CD4-positive, alpha-beta memory T cell (primary cell): ENCODE results near the gene CPNE8. TPM values are rescaled to one million over a fixed set of nuclear protein-coding genes. Genes with fewer than 3 reads are reported as not detected.

Experiments
- CTCF ChIA-PET: fragments of 350-600 bp; sonication (Branson Sonifier 250); formaldehyde crosslinking; loops from one replicate; lab custom pipeline; 2021; ENCODE audit warnings: inconsistent platforms; ENCODE audit not compliant: partially characterized antibody; lab: Charles Lee
- POLR2A ChIA-PET: fragments of 350-600 bp; sonication (Branson Sonifier 250); formaldehyde crosslinking; loops from one replicate; lab custom pipeline; 2021; ENCODE audit not compliant: partially characterized antibody; lab: Charles Lee
- DNase-seq, 5 donors: peaks; one replicate each; pipeline versions ENCODE4 v3.0.0 to v3.0.0-alpha.2; 2020 to 2022; ENCODE audit warnings: mixed read lengths in 1 of 5
- H3K27ac ChIP-seq: one replicate; pipeline ENCODE4 v1.7.0; 2013; ENCODE audit warnings: low read depth, low read length
- H3K27me3 ChIP-seq: 2 replicates; pipeline ENCODE4 v1.7.0; 2013; ENCODE audit warnings: mild to moderate bottlenecking, low read length, moderate library complexity; ENCODE audit not compliant: insufficient read depth
- H3K36me3 ChIP-seq: 2 replicates; pipeline ENCODE4 v1.7.0; 2013; ENCODE audit warnings: mild to moderate bottlenecking, low read length, moderate library complexity; ENCODE audit not compliant: insufficient read depth
- H3K4me1 ChIP-seq: 2 replicates; pipeline ENCODE4 v1.7.0; 2013; ENCODE audit warnings: mild to moderate bottlenecking, low read length, moderate library complexity; ENCODE audit not compliant: insufficient read depth
- H3K4me3 ChIP-seq, 2 donors: one replicate each; pipeline ENCODE4 v1.7.0; 2013; ENCODE audit warnings: low read length in 2 of 2, mild to moderate bottlenecking in 1 of 2
- H3K9me3 ChIP-seq, 2 donors: one replicate each; pipeline ENCODE4 v1.7.0; 2013; ENCODE audit warnings: low read length in 2 of 2, control low read depth in 1 of 2; ENCODE audit not compliant: control insufficient read depth in 1 of 2
- H3K27ac Mint-ChIP-seq, 7 donors: one replicate each; pipeline ENCODE4 v1.8.0; 2020 to 2021; ENCODE audit warnings: mixed read lengths in 7 of 7, mild to moderate bottlenecking in 6 of 7, inconsistent platforms in 3 of 7, moderate library complexity in 3 of 7
- H3K27me3 Mint-ChIP-seq, 2 donors: one replicate each; pipeline ENCODE4 v1.8.0; 2020 to 2021; ENCODE audit warnings: mixed read lengths in 2 of 2
- H3K36me3 Mint-ChIP-seq, 2 donors: one replicate each; pipeline ENCODE4 v1.8.0; 2020 to 2021; ENCODE audit warnings: mixed read lengths in 2 of 2, inconsistent platforms in 1 of 2, mild to moderate bottlenecking in 1 of 2
- H3K4me1 Mint-ChIP-seq, 4 donors: one replicate each; pipeline ENCODE4 v1.8.0; 2020 to 2021; ENCODE audit warnings: mixed read lengths in 4 of 4, mild to moderate bottlenecking in 1 of 4
- H3K4me3 Mint-ChIP-seq, 8 donors: one replicate each; pipeline ENCODE4 v1.8.0; 2020 to 2021; ENCODE audit warnings: mixed read lengths in 8 of 8, mild to moderate bottlenecking in 7 of 8, moderate library complexity in 6 of 8, inconsistent platforms in 3 of 8
- H3K9me3 Mint-ChIP-seq, 8 donors: one replicate each; pipeline ENCODE4 v1.8.0; 2020 to 2021; ENCODE audit warnings: mixed read lengths in 8 of 8, mild to moderate bottlenecking in 5 of 8, inconsistent platforms in 3 of 8, moderate library complexity in 1 of 8
- intact Hi-C: fragments of 100-400 bp; cut with micrococcal nuclease; formaldehyde crosslinking; loops from one replicate; pipeline ENCODE4 v1.15.1; 2023
- polyA plus RNA-seq, 2 donors: library from polyadenylated mRNA; unstranded; fragments of 300-500 nt; fragmentation: Illumina TruSeq; gene quantifications; one replicate each; pipeline ENCODE4 v1.2.3, GENCODE V29; 2021
- total RNA-seq, 2 experiments: library from RNA; stranded (reverse); gene quantifications; one replicate each; pipeline ENCODE4 v1.2.3, GENCODE V29; 2021

Gene CPNE8
- total RNA-seq (1 to 10 TPM; 3.4 to 5.1 TPM), polyA plus RNA-seq (1 to 10 TPM; 1.2 to 2.3 TPM)

DNA sequence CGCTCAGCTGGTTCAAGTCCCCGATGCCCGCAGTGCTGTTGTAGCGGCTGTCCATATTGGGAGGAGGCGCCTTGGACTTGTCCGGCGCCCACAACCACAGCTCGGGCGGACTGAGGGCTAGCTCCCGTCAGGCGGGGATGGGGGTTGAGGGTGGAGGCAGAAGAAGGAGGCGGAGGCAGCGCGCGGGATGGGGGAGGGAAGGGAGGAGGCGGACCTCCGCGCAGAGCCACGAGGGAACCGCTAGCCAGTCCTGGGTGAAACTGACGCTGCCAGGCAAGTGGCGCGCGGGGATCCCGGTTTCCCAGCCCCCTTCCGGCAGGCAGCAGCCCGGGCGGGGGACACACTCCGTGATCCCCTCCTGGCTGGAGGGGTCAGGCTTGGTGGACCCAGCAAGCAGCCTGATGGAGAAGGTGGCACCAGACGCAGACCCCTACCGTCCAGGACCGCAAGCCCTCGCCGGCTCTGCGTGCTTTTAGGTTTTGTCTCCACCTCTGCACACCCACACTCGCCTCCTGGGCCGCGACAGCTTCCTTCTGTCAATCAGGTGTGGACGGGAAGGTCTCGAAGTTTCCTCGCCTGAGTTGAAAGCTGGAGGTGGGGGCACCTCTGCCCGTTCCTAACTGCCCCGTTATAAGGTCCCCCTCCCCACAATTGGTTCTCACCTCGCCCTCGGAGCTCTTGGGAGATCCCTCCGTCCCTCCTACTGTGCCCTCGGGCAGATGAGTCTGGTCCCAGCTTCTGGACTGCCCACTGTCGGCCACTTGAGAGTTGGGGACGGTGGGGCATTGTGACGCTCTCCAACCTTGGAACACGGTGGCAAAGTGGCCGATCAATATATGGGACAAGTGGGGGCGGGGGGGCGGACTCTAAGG lies at the start of gene CPNE8:
Gene CPNE8 (minus strand): TSS at position 112 of the 872 bp plus-strand sequence. CDS start 57 bp downstream, at position 55.
- Histone ChIP-seq H3K4me3 (peak within 1 kb of the TSS; percentile 61 to 86), H3K27ac (peak within 1 kb of the TSS; percentile 48), H3K9me3 (no peaks in the 10 kb centered on the region), H3K36me3 (no peaks in the 10 kb centered on the region), H3K4me1 (peaks cover 21% of the 10 kb centered on the region), H3K27me3 (no peaks in the 10 kb centered on the region)
- Mint-ChIP-seq H3K9me3 (peaks cover 0 to 7% (median 0%) of the 10 kb centered on the region in 8 donors), H3K4me1 (peaks cover 13 to 35% (median 24%) of the 10 kb centered on the region in 4 donors), H3K36me3 (peaks cover 0 to 7% of the 10 kb centered on the region in 2 donors), H3K27me3 (peaks cover 2 to 11% of the 10 kb centered on the region in 2 donors), H3K27ac (peak within 1 kb of the TSS; percentile 82 to 96 (median 91)), H3K4me3 (peak within 1 kb of the TSS; percentile 91 to 97 (median 96))
- ChIA-PET POLR2A (interaction anchor here (1.9 to 2.2 kb wide), 2 partner anchors 134 to 589 kb away, joined by 6 to 7 read pairs; partner anchors contain the start of gene ALG10B), CTCF (interaction anchor here (0.9 to 3.0 kb wide), 19 partner anchors 9 to 768 kb away, joined by 3 to 29 read pairs (median 3); partner anchors contain the start of gene ALG10B)
- peak; percentile 33 to 48 (median 37) for DNase-seq
- intact Hi-C loops = loop anchor here (2.0 to 5.0 kb wide), 2 partner anchors 197 to 589 kb away; partner anchors contain the start of gene ALG10B

DNA sequence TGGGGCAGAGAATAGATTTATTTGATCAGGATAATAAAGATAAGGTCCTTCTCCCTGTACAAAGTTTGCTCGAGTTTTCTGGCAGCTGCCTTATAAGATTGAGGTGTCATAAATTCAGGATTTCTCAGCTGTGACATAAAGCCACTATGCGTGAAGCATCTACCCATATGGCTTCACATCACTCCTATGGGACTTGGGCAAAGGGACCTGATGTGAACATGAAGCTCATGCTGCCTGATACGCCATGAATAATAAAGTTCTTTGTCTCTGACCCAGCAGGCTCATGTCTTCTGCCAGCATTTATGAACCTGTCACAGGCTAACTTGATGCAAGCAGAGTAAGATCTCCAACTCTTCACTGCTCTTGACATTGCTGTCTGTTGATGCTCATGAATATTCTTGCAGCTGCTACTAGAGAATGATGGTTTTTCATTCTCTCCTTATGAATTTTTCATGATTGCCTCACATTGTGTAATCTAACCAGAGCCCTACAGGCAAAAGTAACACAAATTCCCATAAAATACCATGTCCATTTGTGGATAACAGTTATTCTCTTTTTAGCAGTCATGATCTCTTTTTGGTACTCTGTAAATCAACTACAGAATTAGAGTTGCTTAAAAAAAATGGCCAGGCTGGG lies 49.0 kb upstream of the CPNE8 start:
- no peaks in the 10 kb centered on the region for H3K27me3 ChIP-seq
- Mint-ChIP-seq H3K36me3 (no peaks in the 10 kb centered on the region), H3K27me3 (peaks cover 0 to 1% of the 10 kb centered on the region in 2 donors), H3K27ac (no peak overlapping the region), H3K4me1 (no peaks in the 10 kb centered on the region), H3K9me3 (peaks cover 0 to 5% (median 0%) of the 10 kb centered on the region in 8 donors), H3K4me3 (no peak overlapping the region)
- intact Hi-C loops = no loop called here
- DNase-seq = no peak
- POLR2A ChIA-PET = no interaction called here
- H3K4me1 ChIP-seq = no peaks in the 10 kb centered on the region
- H3K36me3 ChIP-seq = no peaks in the 10 kb centered on the region
- CTCF ChIA-PET = no interaction called here
- no peaks in the 10 kb centered on the region for H3K9me3 ChIP-seq
- no peak overlapping the region for H3K27ac ChIP-seq
- H3K4me3 ChIP-seq = no peak overlapping the region

DNA sequence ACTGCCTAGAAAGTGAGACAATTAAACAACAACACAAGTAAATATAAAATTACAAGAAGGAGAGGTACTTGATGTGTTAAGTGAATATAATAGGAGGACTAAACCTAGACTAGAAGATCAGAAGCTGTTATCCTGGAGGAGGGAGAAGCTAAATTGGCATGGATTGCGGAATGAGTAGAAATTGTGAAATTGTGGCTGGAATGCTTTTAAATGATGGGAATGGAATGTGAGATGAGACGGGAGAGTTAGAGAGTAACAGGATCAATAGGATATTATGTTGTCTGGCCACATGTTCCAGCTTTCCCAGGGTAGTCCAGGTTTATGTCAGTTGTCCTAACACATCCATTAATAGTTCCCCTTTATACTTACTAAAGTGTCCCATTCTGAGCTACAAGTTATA lies 44.0 kb upstream of the CPNE8 start:
- Histone ChIP-seq H3K27me3 (no peaks in the 10 kb centered on the region), H3K4me1 (no peaks in the 10 kb centered on the region), H3K4me3 (no peak overlapping the region), H3K36me3 (no peaks in the 10 kb centered on the region), H3K27ac (no peak overlapping the region), H3K9me3 (no peaks in the 10 kb centered on the region)
- H3K9me3 Mint-ChIP-seq = peaks cover 0 to 4% (median 1%) of the 10 kb centered on the region in 8 donors
- H3K4me3 Mint-ChIP-seq = no peak overlapping the region
- ChIA-PET POLR2A (no interaction called here), CTCF (no interaction called here)
- H3K27ac Mint-ChIP-seq = no peak overlapping the region
- no peaks in the 10 kb centered on the region for H3K36me3 Mint-ChIP-seq
- no peaks in the 10 kb centered on the region for H3K27me3 Mint-ChIP-seq
- no peaks in the 10 kb centered on the region for H3K4me1 Mint-ChIP-seq
- no peak for DNase-seq
- intact Hi-C loops = no loop called here

DNA sequence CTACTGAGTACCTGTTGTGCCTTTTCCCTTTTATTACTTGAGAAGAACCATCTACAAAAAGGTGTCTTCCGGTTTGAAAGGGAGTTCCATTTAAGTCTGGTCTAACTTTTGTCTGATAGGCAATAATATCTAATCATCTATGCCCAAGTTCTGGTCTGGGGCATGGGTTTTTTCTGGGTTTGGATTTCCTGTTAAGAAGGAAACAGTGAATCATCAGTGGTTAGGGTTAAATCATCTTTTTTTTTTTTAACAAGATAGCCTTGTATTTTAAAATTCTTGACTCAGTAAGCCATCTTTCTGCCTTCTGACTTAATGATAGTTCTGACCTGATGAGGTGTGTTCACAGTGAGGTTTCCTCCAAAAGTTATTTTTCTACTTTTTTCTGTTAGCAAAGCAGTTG lies 29.3 kb upstream of the CPNE8 start:
- Histone ChIP-seq H3K9me3 (no peaks in the 10 kb centered on the region), H3K4me3 (no peak overlapping the region), H3K36me3 (no peaks in the 10 kb centered on the region), H3K27me3 (peaks cover 3% of the 10 kb centered on the region), H3K27ac (no peak overlapping the region), H3K4me1 (no peaks in the 10 kb centered on the region)
- H3K27ac Mint-ChIP-seq = no peak overlapping the region
- ChIA-PET CTCF (interaction anchor here (0.7 kb wide), 1 partner anchor 14 kb away, joined by 3 read pairs; no protein-coding TSS in a partner anchor), POLR2A (no interaction called here)
- H3K36me3 Mint-ChIP-seq = no peaks in the 10 kb centered on the region
- peaks cover 0 to 11% (median 2%) of the 10 kb centered on the region in 4 donors for H3K4me1 Mint-ChIP-seq
- peaks cover 0 to 3% of the 10 kb centered on the region in 2 donors for H3K27me3 Mint-ChIP-seq
- no peak overlapping the region for H3K4me3 Mint-ChIP-seq
- peaks cover 2 to 15% (median 7%) of the 10 kb centered on the region in 8 donors for H3K9me3 Mint-ChIP-seq
- DNase-seq = no peak
- intact Hi-C loops = no loop called here

DNA sequence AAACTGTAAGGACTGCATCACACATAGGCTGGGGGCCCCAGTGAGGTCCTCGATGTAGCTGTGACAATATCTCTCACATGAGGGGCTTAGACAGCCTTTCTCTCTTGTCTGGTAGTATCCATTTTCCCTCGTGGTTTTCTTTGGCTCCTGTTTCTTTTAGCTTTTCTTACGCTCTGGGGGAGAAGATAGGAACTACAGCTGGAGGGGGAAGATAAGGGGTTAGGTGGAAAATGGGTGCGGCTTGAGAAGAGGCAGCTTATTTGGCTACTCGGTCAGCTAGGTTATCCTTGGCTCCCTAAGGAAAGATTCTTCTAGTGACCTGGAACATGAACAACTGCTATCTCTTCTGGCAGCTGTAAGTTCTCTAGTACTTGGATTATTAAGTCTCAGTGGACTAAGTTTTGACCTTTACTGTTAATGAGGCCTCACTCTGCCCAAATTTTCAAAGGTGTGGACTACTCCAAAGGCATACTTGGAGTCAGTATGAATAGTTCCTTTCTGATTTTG lies 28.7 kb upstream of the CPNE8 start:
- H3K36me3 ChIP-seq = no peaks in the 10 kb centered on the region
- DNase-seq = no peak
- H3K9me3 ChIP-seq = no peaks in the 10 kb centered on the region
- H3K4me1 ChIP-seq = no peaks in the 10 kb centered on the region
- Mint-ChIP-seq H3K9me3 (peaks cover 2 to 15% (median 7%) of the 10 kb centered on the region in 8 donors), H3K27me3 (peaks cover 0 to 3% of the 10 kb centered on the region in 2 donors), H3K4me1 (peaks cover 0 to 11% (median 2%) of the 10 kb centered on the region in 4 donors), H3K4me3 (no peak overlapping the region), H3K36me3 (no peaks in the 10 kb centered on the region), H3K27ac (peak overlapping the region in 1 of 7 donors; percentile 19)
- no peak overlapping the region for H3K27ac ChIP-seq
- intact Hi-C loops = no loop called here
- POLR2A ChIA-PET = no interaction called here
- H3K4me3 ChIP-seq = no peak overlapping the region
- peaks cover 3% of the 10 kb centered on the region for H3K27me3 ChIP-seq
- CTCF ChIA-PET = interaction anchor here (0.7 kb wide), 1 partner anchor 13 kb away, joined by 3 read pairs; no protein-coding TSS in a partner anchor

DNA sequence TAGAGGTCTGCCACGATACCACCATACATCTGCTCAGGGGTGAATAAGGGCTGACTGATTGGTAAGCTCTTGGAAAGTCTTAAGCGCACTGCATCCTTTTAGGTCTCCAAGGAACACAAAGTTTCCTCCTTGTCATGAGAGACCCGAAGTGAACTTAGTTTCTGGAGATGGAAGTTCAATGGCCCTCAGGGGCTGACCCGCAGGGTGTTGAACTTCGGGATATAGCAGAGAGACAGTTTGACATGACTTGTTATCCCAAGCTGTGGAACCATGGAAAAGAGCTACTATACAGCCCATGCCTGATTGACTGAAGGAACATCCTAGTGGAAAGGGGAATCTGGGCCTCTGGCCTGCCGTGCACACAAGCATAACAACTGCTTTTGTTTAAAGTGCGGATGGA lies 26.9 kb upstream of the CPNE8 start:
- Mint-ChIP-seq H3K9me3 (peaks cover 0 to 9% (median 2%) of the 10 kb centered on the region in 8 donors), H3K27ac (no peak overlapping the region), H3K36me3 (no peaks in the 10 kb centered on the region), H3K27me3 (peaks cover 0 to 1% of the 10 kb centered on the region in 2 donors), H3K4me1 (peaks cover 0 to 11% (median 2%) of the 10 kb centered on the region in 4 donors), H3K4me3 (no peak overlapping the region)
- peaks cover 3% of the 10 kb centered on the region for H3K27me3 ChIP-seq
- intact Hi-C loops = no loop called here
- H3K4me1 ChIP-seq = no peaks in the 10 kb centered on the region
- no peak overlapping the region for H3K27ac ChIP-seq
- no peaks in the 10 kb centered on the region for H3K36me3 ChIP-seq
- H3K9me3 ChIP-seq = no peaks in the 10 kb centered on the region
- CTCF ChIA-PET = interaction anchor here (1.5 kb wide), 1 partner anchor 11 kb away, joined by 5 read pairs; no protein-coding TSS in a partner anchor
- H3K4me3 ChIP-seq = no peak overlapping the region
- no peak for DNase-seq
- POLR2A ChIA-PET = no interaction called here
